GM18507 (cell line): ENCODE measurements around the gene CRACR2A.

Experiments
- DNase-seq: peaks from one replicate; pipeline ENCODE4 v3.0.0; 2011; ENCODE audit warnings: low read depth; ENCODE audit not compliant: insufficient read length; ENCODE audit errors: extremely low spot score
- FAIRE-seq: peaks from 2 replicates; lab custom pipeline; 2011; peaks lifted over from hg19 to GRCh38; lab: Jason Lieb, UNC

The CRACR2A gene

GRCh38 chr12:3752741-3753486 lies at the start of gene CRACR2A:
TSS of gene CRACR2A (minus strand) at chr12:3753109. CDS start at chr12:3696999, 56,110 bp downstream.
- FAIRE-seq (peak; percentile 82), DNase-seq (peak; percentile 82)

DNA sequence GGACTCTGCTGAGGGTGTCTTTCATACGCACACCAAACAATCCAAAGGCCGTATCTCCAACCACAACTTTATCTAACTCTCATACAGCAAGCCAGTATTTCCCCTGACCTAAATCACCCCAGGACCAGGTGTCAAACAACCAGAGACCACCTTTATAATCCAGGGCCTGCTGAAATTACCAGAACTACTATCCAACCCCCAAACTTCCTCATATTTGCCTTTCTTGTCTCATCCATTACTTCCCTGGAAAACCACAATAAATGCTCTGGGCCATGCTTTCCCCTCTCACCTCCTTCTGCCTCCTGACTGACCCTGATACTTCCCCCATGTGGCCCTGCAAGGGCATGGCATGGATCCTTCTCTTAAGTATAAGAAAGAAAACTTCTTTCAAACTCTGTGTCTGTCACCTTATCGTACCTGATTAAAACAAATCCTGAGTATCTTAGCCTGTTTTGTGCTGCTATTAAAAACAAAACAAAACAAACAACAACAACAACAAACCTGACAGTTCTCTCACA lies 44.7 kb upstream of the CRACR2A start:
- no peak for DNase-seq
- no peak for FAIRE-seq

- no peak for FAIRE-seq
- no peak for DNase-seq
These were observed 42.7 kb upstream of the CRACR2A start for GRCh38 chr12:3795492-3796133.

DNA sequence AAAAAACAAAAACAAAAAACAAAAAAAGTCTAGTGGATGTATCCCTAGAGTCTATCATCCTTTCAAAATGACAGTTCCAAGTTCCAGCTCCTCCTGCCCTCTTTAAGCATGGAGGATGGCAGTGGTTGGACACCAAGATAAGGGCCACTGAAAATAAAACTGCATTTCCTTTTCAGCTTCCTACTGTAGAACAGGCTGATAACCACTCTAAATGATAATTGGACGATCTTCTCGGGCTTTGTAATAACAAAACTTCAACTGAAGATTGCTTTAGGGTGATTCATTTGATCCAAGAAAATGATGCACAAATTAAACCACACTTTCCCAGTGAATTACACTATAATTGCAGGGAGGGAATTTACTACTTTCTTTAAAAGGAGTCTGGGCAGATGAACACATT lies 42.2 kb upstream of the CRACR2A start:
- no peak for DNase-seq
- no peak for FAIRE-seq

DNA sequence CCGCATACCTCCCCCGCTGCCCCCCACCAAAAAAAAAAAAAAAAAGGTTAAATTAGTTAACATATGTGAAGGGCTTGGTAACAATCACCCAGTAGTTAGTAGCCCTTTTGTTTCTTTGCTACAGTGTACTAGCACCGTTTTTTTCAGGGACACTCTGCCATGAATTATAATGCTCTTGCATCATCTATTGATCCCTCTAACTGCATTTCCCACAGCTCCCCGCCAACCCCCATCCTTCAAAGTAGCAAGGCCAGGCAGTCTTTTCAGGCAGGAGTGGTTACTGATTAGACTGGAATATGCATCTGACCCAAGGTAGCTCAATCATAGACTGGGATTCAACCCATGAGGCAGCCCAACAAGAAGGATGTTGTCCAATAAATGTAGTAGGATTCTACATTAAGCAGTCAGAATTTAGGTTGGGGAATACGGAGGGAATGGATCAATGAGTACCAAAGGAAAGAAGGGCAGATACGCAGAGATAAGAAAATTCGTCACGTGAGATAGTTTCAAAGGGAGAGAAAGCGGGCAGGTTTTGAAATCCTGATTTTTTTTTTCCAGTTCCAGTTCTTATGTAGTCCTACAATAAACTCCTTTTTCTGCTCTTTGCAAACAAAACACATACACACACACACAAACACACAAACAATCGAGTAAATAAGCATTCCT lies 39.8 kb upstream of the CRACR2A start:
- FAIRE-seq: no peak

GRCh38 chr12:3791256-3791874 lies 38.5 kb upstream of the CRACR2A start:
- no peak for FAIRE-seq
- DNase-seq: no peak

More for the DNA sequence above, 39.8 kb upstream of the CRACR2A start:
- DNase-seq: no peak

GRCh38 chr12:3790642-3791041 lies 37.7 kb upstream of the CRACR2A start:
- no peak for FAIRE-seq
- DNase-seq: no peak

DNA sequence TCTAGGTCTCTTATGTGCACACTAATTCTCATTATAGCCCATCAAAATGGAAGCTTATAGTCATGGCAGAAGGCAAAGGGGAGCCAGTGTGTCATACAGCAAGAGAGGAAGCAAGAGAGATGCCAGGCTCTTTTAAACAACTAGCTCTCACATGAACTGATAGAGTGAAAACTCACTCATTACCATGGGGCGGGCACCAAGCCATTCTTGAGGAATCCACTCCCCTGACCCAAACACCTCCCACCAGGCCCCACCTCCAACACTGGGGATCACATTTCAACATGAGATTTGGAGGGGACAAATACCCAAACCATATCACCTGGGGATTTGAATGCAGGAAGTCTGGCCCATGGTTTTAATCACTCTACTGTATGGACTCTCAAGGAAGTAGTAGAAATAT lies 36.9 kb upstream of the CRACR2A start:
- FAIRE-seq: no peak
- DNase-seq: no peak

DNA sequence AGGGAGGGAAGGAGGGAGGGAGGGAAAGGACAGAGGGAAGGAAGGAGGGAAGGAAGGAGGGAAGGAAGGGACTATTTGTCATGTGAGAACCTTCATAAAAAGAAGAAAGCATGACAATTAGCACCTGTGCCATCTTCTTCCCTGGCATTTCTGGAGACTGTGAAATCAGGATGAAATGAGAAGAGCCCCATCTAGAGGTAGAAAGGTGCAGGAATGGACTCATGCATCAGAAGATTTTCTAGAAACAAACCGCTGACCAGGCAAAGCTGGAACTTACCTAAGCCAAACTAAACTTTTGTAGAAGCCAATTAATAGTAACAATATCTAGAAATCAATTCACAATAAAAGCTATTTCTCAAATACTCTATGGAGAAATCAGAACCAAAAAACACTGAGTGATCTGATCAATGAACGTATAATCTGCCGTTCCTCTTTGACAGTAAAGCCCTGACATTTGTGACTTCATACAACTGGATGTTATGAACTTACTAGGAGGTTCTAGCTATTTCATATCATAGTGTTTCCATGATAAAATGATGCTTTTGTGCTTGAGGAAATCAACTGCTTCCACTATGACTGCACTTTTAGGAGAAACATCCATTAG lies 24.4 kb upstream of the CRACR2A start:
- DNase-seq (no peak), FAIRE-seq (peak; percentile 80)

GRCh38 chr12:3775385-3776035 lies 22.6 kb upstream of the CRACR2A start:
- no peak for FAIRE-seq

DNA sequence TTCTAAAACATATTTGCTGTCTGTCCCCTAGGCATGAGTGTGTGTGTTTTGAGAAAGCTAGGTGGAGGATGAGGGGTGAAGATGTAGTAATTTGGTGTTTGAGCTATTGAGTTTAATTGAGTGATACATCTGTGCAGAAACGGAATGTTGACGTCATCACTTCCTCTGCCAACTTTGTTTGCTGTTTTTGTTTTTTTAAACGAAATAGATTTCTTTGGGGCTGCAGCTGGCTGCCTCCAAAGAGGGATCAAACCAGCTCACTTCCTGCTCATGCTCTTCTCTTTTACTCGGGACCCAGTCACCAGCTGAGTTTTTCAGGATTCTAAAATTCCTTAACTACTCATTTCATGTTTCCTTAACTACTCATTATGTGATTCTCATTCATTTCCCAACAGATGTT lies 19.5 kb upstream of the CRACR2A start:
- DNase-seq: no peak
- no peak for FAIRE-seq

More at GRCh38 chr12:3775385-3776035, 22.6 kb upstream of the CRACR2A start:
- DNase-seq: no peak

GRCh38 chr12:3771853-3772252 lies 18.9 kb upstream of the CRACR2A start:
- FAIRE-seq (no peak), DNase-seq (no peak)

GRCh38 chr12:3770891-3771290 lies 18.0 kb upstream of the CRACR2A start:
- FAIRE-seq (no peak), DNase-seq (no peak)

DNA sequence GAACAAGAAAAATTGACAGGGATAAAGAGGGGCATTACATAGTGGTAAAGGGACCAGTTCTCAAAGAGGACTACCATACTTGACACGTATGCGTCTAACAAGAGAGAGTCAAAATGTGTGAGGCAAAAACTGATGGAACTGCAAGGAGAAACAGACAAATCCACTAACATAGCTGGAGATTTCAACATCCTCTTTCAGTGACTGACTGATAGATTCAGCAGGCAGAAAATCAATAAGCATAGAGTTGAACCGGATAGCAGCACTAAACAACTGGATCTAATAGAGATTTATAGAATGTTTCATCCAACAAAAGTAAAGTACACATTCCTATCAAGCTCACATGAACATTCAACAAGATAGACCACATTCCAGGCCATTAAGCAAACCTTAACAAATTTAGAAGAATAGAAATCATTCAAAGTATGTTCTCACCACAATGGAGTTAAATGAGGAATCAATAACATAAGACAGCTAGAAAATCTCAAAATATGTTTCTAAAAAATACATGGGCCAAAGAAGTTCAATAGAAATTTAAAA lies 16.1 kb upstream of the CRACR2A start:
- DNase-seq (no peak), FAIRE-seq (no peak)

DNA sequence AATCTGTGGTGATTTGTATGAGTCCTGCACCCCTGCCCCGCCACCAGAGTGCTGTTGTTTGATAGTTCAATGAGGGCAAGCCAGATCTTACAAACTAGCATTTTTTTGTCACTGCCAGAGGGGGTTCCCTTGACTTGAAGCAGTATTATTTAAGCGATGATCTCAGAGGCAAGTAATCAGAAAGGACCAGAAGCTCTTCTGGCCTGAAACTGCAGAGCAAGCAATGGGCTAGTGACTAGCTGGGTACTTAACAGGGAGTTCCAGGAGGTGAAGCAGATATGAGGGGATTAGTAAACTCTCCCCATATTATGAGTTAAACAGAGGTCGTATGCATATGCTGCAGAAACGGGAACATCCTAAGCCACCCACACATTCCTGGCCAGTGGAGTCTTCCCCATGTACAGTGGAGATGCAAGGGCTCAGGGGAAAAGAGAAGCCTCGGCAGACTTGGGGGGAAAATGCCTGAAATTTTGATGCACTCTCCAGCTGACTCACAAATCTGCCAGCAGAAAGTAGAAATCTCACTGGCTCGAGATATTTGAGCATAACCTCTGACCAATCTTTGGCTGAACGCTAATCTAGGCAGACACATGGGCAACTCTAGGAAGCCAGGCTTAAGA lies 8.3 kb upstream of the CRACR2A start:
- FAIRE-seq: no peak
- no peak for DNase-seq

- DNase-seq (no peak), FAIRE-seq (no peak)
These were observed 7.0 kb upstream of the CRACR2A start for GRCh38 chr12:3759878-3760277.

DNA sequence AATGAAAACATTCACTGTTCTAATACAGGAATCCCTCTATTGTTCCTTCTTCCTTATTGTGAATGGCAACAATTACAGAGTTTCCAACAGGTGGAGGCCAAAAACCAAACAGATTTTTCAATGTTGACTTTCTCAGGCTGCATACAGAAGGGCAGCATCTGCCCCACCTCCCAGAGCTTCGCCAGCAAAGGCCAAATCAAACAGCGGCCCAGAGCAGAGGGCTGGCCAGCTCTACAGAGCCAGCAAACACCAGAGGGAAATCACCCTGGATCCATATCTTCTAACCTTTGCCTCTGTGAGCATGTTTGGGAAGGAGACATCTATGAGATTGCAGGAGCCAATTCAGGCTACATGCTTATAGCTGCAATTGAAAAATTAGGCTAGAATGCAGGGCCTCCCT lies 4.4 kb upstream of the CRACR2A start:
- FAIRE-seq (no peak), DNase-seq (no peak)

- no peak for FAIRE-seq
These were observed 3.0 kb upstream of the CRACR2A start for GRCh38 chr12:3755898-3756297.

More at GRCh38 chr12:3755898-3756297, 3.0 kb upstream of the CRACR2A start:
- no peak for DNase-seq
